Measurements from ENCODE around the gene EFEMP2. TPM values are rescaled to one million over a fixed set of nuclear protein-coding genes. Genes with fewer than 3 reads are reported as not detected.
A peak's percentile ranks its signal among the peaks of the same experiment; 100 is the strongest.

EFEMP2 gene
- total and polyA plus RNA-seq, 10 of the 15 experiments (the other 5 are each of a cell fraction or from before 2014, with no cell fraction given): 0.24 to 13.2 (median 1.3) TPM; not detected in 1

DNA sequence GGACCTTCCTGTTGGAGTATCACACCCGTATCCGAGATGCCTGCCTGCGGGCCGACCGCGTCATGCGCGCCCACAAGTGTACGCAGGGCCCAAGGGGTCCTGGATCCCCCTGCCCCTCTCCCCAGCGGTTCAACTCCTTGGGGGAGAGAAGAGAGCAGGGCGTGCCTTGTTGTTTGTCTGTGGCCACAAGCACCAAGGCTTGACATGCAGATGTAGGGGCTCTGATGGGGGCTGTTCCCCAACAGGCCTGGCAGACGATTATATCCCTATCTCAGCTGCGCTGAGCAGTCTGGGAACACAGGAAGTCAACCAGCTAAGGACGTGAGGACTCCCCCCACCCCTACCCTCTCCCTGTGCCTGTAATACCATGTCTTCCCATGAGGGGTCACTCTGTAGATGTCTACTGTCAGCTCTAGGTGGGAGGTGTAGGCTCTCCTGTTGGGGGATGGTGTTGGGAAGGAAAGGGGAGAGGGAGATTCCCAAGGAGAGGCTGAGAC is 21.5 kb downstream of the EFEMP2 start:
- Histone ChIP-seq H3K27me3 (replicated peaks in 1 of 2; ENCODE audit: control insufficient read depth in 2 of 2, insufficient read depth in 2 of 2, low read length in 1 of 2) (no peaks in the 10 kb centered on the region), H3K9me3 (replicated peaks; ENCODE audit: control insufficient read depth, insufficient read depth, low read length) (peaks cover 2% of the 10 kb centered on the region; the same call in 2 of the 3 replicates), H4K20me1 (ENCODE audit: control insufficient read depth, insufficient read depth) (peaks cover 17% of the 10 kb centered on the region), H3K79me2 (ENCODE audit: control insufficient read depth, insufficient read depth, low read length) (peaks cover 22% of the 10 kb centered on the region), H3K4me1 (ENCODE audit: control insufficient read depth, insufficient read depth, low read length) (peaks cover 8% of the 10 kb centered on the region), H3K9ac (ENCODE audit: control insufficient read depth, insufficient read depth, low read length) (no peak overlapping the region), H3K27ac (ENCODE audit: control insufficient read depth, insufficient read depth) (no peak overlapping the region), H2AFZ (ENCODE audit: control insufficient read depth, low read depth, low read length) (no peak overlapping the region), H3K36me3 (ENCODE audit: control insufficient read depth in 2 of 2, insufficient read depth in 2 of 2, low read length in 1 of 2) (peaks cover 31 to 40% of the 10 kb centered on the region in 2 experiments; a peak in 3 of 4 replicates), H3K4me2 (ENCODE audit: control insufficient read depth, insufficient read depth) (no peak overlapping the region), H3K4me3 (no peak overlapping the region)
- ATAC-seq: peak; percentile 40
- RAD21 ChIA-PET (ENCODE audit: unreplicated experiment): interaction anchor here (1.2 kb wide), 1 partner anchor 33 kb away, joined by 4 read pairs; no protein-coding TSS in a partner anchor
- CTCF ChIA-PET: interaction anchor here (0.9 to 3.8 kb wide), 7 partner anchors 11 to 145 kb away, joined by 3 to 17 read pairs (median 3); partner anchors contain the start of gene FIBP
- FAIRE-seq: peak; percentile 38
- TF ChIP-seq POLR2A (IDR thresholded peaks at IDR 0.05; ENCODE audit: low read depth, low read length) (peak; percentile 24), BRCA1 (IDR thresholded peaks at IDR 0.05; ENCODE audit: low read depth, low read length) (no peak), ZNF217 (IDR thresholded peaks at IDR 0.05) (no peak), POLR2AphosphoS5 (IDR thresholded peaks at IDR 0.05; ENCODE audit: low read length) (peak; percentile 9; the same call in 1 of the 2 replicates), BMI1 (IDR thresholded peaks at IDR 0.05; ENCODE audit: borderline replicate concordance) (no peak)
- TF ChIP-seq, protein P1, sequence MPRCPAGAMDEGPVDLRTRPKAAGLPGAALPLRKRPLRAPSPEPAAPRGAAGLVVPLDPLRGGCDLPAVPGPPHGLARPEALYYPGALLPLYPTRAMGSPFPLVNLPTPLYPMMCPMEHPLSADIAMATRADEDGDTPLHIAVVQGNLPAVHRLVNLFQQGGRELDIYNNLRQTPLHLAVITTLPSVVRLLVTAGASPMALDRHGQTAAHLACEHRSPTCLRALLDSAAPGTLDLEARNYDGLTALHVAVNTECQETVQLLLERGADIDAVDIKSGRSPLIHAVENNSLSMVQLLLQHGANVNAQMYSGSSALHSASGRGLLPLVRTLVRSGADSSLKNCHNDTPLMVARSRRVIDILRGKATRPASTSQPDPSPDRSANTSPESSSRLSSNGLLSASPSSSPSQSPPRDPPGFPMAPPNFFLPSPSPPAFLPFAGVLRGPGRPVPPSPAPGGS (IDR thresholded peaks at IDR 0.05; ENCODE audit: borderline replicate concordance, insufficient read depth, low read depth, low read length, poor library complexity, severe bottlenecking): peak; percentile 12
- TF ChIP-seq, protein P2, sequence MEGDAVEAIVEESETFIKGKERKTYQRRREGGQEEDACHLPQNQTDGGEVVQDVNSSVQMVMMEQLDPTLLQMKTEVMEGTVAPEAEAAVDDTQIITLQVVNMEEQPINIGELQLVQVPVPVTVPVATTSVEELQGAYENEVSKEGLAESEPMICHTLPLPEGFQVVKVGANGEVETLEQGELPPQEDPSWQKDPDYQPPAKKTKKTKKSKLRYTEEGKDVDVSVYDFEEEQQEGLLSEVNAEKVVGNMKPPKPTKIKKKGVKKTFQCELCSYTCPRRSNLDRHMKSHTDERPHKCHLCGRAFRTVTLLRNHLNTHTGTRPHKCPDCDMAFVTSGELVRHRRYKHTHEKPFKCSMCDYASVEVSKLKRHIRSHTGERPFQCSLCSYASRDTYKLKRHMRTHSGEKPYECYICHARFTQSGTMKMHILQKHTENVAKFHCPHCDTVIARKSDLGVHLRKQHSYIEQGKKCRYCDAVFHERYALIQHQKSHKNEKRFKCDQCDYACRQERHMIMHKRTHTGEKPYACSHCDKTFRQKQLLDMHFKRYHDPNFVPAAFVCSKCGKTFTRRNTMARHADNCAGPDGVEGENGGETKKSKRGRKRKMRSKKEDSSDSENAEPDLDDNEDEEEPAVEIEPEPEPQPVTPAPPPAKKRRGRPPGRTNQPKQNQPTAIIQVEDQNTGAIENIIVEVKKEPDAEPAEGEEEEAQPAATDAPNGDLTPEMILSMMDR (IDR thresholded peaks at IDR 0.05 in 2 of 3, conservative IDR thresholded peaks at IDR 0.05 in 1 of 3; ENCODE audit: control insufficient read depth in 2 of 3, extremely low read depth in 1 of 3, insufficient read depth in 1 of 3, low read depth in 3 of 3, low read length in 3 of 3): peak in 2 of 3 experiments; percentile 46 to 64; a peak in 4 of 6 replicates
- SMC1A ChIA-PET (ENCODE audit: uncharacterized antibody, unreplicated experiment): interaction anchor here (1.0 kb wide), 1 partner anchor 33 kb away, joined by 3 read pairs; no protein-coding TSS in a partner anchor
- WGBS (ENCODE audit: insufficient coverage, insufficient replicate concordance, low lambda C conversion rate, missing lambda C conversion rate): 76% methylated on average over 14 of the region's 14 CpGs
- BruUV-seq (replicated peaks): no TSS peak
- in situ Hi-C loops (cut with MboI) (loop anchor here (25.0 kb wide), 1 partner anchor 1614 kb away; the partner anchor contains the start of genes DNAJC4, FKBP2, NUDT22 and PPP1R14B), intact Hi-C loops (cut with micrococcal nuclease; ENCODE audit: unreplicated experiment) (no loop called here)
- DNase-seq (ENCODE audit: low read depth, low spot score): no peak
- POLR2A ChIA-PET: interaction anchor here (1.1 kb wide), 1 partner anchor 9 kb away, joined by 3 read pairs; the partner anchor contains the start of gene MUS81

Data from GM12878 (cell line).